Testis (tissue), 3 donors: ENCODE data around the gene TMPRSS15. TPM values are rescaled to one million over a fixed set of nuclear protein-coding genes. Genes with fewer than 3 reads are reported as not detected.

ENCODE experiments used
- DNase-seq: peaks from one replicate; pipeline ENCODE4 v3.0.0-alpha.2; 2019
- H3K27ac ChIP-seq, 2 donors: fragments of 200-600 bp; sonication (generic); one replicate each; pipeline ENCODE4 v1.5.1; 2019
- H3K27me3 ChIP-seq: fragments of 200-600 bp; sonication (generic); one replicate; pipeline ENCODE4 v1.5.1; 2019
- H3K36me3 ChIP-seq: fragments of 200-600 bp; sonication (generic); one replicate; pipeline ENCODE4 v1.5.1; 2017; ENCODE audit warnings: low read depth; ENCODE audit errors: missing control alignments
- H3K4me1 ChIP-seq: fragments of 200-600 bp; sonication (generic); one replicate; pipeline ENCODE4 v1.5.1; 2019
- H3K4me3 ChIP-seq, 2 donors: fragments of 200-600 bp; sonication (generic); one replicate each; pipeline ENCODE4 v1.5.1; 2017 to 2019
- H3K9me3 ChIP-seq: fragments of 200-600 bp; sonication (generic); one replicate; pipeline ENCODE4 v1.5.1; 2017
- POLR2A ChIP-seq: fragments of 450-650 bp; IDR thresholded peaks from one replicate; pipeline ENCODE4 v1.6.1; 2017; ENCODE audit warnings: antibody characterized with exemption, mild to moderate bottlenecking, moderate library complexity
- WGBS, 2 donors: methylation state at CpG; one replicate each; pipeline ENCODE4 v1.1.5; 2018; 5-methylcytosine and 5-hydroxymethylcytosine counted together
- intact Hi-C: fragments of 100-400 bp; cut with DNase I; formaldehyde crosslinking; loops from one replicate; pipeline ENCODE4 v1.15.1; 2023; ENCODE audit warnings: low total_unique reads
- polyA plus RNA-seq: library from polyadenylated mRNA; stranded (reverse); fragments of 350-450 nt; fragmentation: Illumina TruSeq; extraction: RNeasy Lipid Tissue Mini Kit (QIAGEN cat#74804); gene quantifications from one replicate; pipeline ENCODE4 v1.2.3, GENCODE V29; 2014; ENCODE audit warnings: low read depth, low replicate concordance; ENCODE audit not compliant: insufficient read depth
- total RNA-seq, 2 donors: library from RNA; depleted of rRNA; stranded (reverse); fragments of >200 nt; gene quantifications; one replicate each; pipeline ENCODE4 v1.2.3, GENCODE V29; 2016
- TF ChIP-seq, protein P1 (sequence below), 3 experiments: fragments of 450-650 bp in 2 of 3; fragments of 200-600 bp in 1 of 3; sonication (generic) in 1 of 3; IDR thresholded peaks; one replicate each; pipeline ENCODE4 v1.5.1; 2016 to 2019; ENCODE audit warnings: antibody characterized with exemption in 3 of 3, mild to moderate bottlenecking in 2 of 3, moderate library complexity in 1 of 3

TMPRSS15 gene
- total and polyA plus RNA-seq, 3 donors from 2014 or later: 0.16 to 0.68 (median 0.40) TPM

DNA sequence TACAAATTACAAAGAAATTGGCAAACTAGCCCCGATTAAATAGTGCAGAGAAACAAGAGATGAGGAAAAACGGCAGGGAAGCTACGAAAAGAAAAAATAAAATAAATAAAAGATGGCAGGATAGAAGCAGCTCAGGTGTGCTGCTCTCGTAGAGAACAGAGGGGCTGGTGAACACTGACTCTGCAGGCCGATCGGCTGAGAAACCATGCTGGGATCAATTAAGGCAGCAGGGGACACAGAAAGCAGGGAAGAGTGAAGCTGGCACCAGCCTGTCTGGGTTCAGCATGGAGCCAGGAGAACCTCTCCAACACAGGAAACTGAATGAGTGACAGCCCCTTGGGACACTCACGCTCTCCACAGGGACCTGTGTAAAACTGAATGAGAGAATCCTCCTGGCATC is 39.5 kb upstream of the TMPRSS15 start:
- no peak overlapping the region for H3K27ac ChIP-seq
- DNase-seq: no peak
- 71% methylated on average over 7 of the region's 7 CpGs for WGBS, 2 donors
- H3K4me3 ChIP-seq: no peak overlapping the region
- no peaks in the 10 kb centered on the region for H3K9me3 ChIP-seq
- no peaks in the 10 kb centered on the region for H3K27me3 ChIP-seq
- H3K36me3 ChIP-seq: no peaks in the 10 kb centered on the region
- no peaks in the 10 kb centered on the region for H3K4me1 ChIP-seq
- TF ChIP-seq, protein P1, sequence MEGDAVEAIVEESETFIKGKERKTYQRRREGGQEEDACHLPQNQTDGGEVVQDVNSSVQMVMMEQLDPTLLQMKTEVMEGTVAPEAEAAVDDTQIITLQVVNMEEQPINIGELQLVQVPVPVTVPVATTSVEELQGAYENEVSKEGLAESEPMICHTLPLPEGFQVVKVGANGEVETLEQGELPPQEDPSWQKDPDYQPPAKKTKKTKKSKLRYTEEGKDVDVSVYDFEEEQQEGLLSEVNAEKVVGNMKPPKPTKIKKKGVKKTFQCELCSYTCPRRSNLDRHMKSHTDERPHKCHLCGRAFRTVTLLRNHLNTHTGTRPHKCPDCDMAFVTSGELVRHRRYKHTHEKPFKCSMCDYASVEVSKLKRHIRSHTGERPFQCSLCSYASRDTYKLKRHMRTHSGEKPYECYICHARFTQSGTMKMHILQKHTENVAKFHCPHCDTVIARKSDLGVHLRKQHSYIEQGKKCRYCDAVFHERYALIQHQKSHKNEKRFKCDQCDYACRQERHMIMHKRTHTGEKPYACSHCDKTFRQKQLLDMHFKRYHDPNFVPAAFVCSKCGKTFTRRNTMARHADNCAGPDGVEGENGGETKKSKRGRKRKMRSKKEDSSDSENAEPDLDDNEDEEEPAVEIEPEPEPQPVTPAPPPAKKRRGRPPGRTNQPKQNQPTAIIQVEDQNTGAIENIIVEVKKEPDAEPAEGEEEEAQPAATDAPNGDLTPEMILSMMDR (IDR thresholded peaks at IDR 0.05): no peak
- no peak for TF ChIP-seq POLR2A
- intact Hi-C loops: no loop called here

- 79 to 87% methylated on average over 2 of the region's 2 CpGs for WGBS, 2 donors
- Histone ChIP-seq H3K36me3 (no peaks in the 10 kb centered on the region), H3K27ac (no peak overlapping the region), H3K4me1 (no peaks in the 10 kb centered on the region), H3K9me3 (no peaks in the 10 kb centered on the region), H3K4me3 (no peak overlapping the region), H3K27me3 (no peaks in the 10 kb centered on the region)
- TF ChIP-seq, protein P1 (IDR thresholded peaks at IDR 0.05): no peak
- TF ChIP-seq POLR2A: no peak
- intact Hi-C loops: no loop called here
- DNase-seq: no peak
These were observed 26.8 kb upstream of the TMPRSS15 start for GRCh38 chr21:18430341-18430740.

- intact Hi-C loops: no loop called here
- Histone ChIP-seq H3K27me3 (no peaks in the 10 kb centered on the region), H3K9me3 (no peaks in the 10 kb centered on the region), H3K36me3 (no peaks in the 10 kb centered on the region), H3K4me1 (no peaks in the 10 kb centered on the region), H3K27ac (no peak overlapping the region), H3K4me3 (no peak overlapping the region)
- WGBS, 2 donors: 57 to 66% methylated on average over 4 of the region's 4 CpGs
- no peak for DNase-seq
- TF ChIP-seq, protein P1 (IDR thresholded peaks at IDR 0.05): no peak
- TF ChIP-seq POLR2A: no peak
These were observed 20.7 kb upstream of the TMPRSS15 start for GRCh38 chr21:18424276-18424675.

GRCh38 chr21:18417141-18417790 is 13.7 kb upstream of the TMPRSS15 start:
- no peak for DNase-seq
- Histone ChIP-seq H3K4me3 (no peak overlapping the region), H3K9me3 (no peaks in the 10 kb centered on the region), H3K36me3 (no peaks in the 10 kb centered on the region), H3K4me1 (no peaks in the 10 kb centered on the region), H3K27me3 (no peaks in the 10 kb centered on the region), H3K27ac (no peak overlapping the region)
- intact Hi-C loops: no loop called here
- 47 to 54% methylated on average over 3 of the region's 3 CpGs for WGBS, 2 donors
- TF ChIP-seq, protein P1 (IDR thresholded peaks at IDR 0.05): no peak
- TF ChIP-seq POLR2A: no peak

- DNase-seq: no peak
- H3K4me3 ChIP-seq: no peak overlapping the region
- no peak for TF ChIP-seq POLR2A
- TF ChIP-seq, protein P1 (IDR thresholded peaks at IDR 0.05): no peak
- no peaks in the 10 kb centered on the region for H3K27me3 ChIP-seq
- intact Hi-C loops: no loop called here
- no peaks in the 10 kb centered on the region for H3K36me3 ChIP-seq
- WGBS, 2 donors: 54 to 64% methylated on average over 5 of the region's 5 CpGs
- H3K9me3 ChIP-seq: no peaks in the 10 kb centered on the region
- H3K4me1 ChIP-seq: no peaks in the 10 kb centered on the region
- no peak overlapping the region for H3K27ac ChIP-seq
These were observed 8.0 kb upstream of the TMPRSS15 start for GRCh38 chr21:18411565-18411964.
